Kasumi-1 (cell line): ENCODE data around the gene NCOA5.
A peak's percentile ranks its signal among the peaks of the same experiment; 100 is the strongest.

Source experiments
- DNase-seq, 2 experiments: peaks; one replicate each; lab custom pipeline; 2025; lab: John Stamatoyannopoulos, UW

NCOA5 gene

DNA sequence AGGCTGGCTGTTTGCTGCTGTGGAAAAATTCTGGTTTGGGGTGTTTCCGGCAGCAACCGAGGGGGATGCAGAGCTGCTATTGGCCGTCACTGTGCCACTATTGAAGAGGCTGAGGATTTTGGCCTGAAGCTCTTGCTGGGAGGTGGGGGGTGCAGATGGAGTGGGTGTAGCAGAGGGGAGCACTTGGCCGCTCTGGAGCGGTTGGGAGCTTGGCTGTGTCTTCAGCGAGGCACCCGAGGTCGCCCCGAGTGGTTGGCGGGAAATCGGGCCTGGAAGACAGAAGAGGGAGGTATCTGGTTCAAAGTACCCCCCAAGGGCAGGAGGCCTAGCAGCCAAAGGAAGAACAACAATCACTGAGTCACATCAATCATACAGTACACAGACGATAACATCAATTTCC is 27.1 kb downstream of the NCOA5 start:
- no peak for DNase-seq

DNA sequence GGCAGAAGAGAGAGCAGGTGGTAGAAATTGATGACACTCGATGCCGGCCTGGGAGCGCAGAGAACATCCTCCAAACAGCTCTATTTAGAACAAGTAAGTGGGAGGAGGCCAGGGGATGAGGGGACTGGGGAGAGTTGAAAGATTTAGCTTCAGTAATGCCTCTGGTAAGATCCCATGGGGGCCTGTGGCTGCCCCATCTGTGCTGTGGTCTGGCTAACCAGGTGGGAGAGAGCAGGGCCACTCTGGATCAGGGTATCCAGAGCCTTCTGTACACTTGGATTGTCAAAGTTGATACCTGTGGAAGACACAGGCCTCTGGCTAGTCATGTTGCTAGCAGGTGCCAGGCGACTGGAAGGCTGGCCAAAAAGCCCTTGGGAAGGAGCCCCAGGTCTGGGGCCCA is 27.6 kb downstream of the NCOA5 start:
- DNase-seq: no peak

DNA sequence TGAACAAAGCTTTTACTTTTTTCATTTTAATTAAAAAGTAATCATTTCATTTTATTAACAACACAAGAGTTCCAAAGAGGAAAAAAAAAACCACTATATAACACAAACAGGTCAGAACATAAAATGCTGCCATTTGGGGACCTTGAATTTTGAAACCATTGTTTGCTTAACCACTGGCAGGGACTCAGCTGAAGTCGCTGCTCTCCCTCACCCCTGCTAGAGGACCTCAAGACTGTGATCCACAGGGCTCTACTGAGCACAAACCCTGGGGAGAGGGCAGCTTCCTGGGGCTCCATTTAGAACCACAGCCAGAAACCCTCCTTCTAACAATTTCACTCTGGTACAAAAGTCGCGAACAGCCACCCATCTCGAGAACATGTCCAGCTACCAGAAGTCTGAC is 28.8 kb downstream of the NCOA5 start:
- no peak for DNase-seq

DNA sequence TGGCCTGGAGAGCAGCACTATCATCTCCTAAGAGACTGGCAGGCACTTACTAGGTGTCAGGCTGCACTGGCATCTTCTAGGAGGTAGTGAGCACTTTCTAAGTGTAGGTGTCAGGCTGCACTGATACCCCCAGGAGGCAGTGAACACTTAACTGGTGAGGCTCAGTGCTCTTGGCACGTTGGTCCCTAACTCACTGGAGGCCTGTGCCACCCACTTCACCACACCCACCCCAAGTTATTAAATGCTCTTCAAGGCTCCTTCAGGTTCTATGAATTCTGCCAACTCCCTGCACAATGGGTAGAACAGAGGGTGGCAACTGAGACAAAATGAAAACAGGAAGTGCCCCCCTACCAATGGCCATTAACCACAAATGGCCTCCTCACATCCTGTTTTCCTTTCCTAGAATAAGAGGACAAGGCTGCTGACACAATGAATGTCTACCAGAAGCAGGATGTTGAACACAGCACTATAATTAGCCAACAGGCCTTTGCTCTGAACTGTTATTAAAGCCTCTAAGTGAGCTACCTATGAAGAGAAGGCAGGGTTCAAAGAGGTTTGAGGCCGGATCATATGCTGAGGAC is 29.4 kb downstream of the NCOA5 start:
- DNase-seq: peak; percentile 39 to 50

DNA sequence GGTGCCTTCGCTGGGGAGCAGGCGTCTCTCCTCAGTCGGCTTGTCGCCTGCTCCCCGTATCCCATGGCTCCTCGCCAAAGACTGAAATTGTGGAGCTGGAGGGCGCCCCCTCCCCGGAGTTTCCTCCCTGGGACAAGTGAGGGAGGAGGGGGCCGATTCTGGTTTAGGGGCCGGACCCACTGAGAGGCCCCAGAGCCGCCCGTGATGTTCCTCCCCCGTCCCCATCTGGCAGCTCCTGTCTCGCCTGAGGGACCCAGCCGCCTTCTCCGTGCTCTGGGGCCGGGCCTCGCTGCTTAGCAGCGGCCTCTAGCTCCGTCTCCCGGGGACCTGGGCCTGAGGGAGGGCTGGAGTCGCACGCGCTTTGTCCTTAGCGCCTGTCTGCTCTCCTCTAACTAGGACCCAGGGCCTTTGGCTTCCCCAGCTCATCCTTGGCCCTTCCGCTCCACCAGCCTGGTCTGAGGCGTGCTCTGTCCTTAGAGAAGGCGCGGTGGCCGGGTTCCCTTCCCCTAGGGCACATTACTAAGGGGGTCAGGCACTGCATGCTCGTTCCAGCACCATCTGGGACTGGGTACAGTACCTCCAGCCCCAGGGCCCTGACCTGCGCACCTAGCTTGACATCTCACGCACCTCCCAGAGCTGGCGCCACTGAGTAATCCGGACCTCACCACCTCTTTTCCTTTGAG is 31.0 kb downstream of the NCOA5 start:
- peak; percentile 83 to 86 for DNase-seq

DNA sequence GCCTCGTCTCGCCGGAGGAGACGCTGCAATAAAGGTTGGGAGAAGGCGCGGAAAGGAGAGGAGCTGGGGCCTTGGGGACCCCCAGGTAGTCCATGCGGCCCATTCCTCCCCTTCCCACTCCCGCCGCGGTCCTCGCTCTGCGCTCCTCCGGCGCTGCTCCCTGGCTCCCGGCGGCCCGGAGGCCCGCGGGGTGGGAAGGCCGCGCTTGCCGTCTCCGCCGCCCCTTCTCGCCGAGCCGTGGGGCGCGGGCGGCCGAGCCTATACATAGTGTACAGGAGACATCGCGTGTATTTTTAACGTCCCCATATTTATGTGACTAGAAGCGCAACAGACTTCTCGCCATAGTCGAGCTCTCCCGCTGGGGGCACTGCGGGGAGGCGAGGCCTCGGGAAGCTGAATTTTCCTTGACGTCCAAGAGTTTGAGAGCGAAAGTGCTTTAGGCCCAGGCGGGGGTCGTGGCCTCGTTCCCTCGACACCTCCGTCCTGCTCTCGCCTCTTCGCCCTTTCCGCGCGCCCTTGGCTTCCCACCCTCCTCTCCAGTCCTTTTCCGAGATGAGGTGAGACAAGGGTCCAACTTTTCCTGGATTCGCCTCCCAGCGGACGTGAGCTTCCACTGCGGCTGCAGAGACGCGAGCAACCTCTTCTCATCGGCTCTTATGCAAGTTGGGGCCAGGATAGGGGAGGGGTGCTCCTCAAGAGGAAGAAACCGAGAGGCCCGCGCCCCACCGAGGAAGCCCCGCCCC is 31.7 kb downstream of the NCOA5 start:
- DNase-seq: peak; percentile 83 to 86

DNA sequence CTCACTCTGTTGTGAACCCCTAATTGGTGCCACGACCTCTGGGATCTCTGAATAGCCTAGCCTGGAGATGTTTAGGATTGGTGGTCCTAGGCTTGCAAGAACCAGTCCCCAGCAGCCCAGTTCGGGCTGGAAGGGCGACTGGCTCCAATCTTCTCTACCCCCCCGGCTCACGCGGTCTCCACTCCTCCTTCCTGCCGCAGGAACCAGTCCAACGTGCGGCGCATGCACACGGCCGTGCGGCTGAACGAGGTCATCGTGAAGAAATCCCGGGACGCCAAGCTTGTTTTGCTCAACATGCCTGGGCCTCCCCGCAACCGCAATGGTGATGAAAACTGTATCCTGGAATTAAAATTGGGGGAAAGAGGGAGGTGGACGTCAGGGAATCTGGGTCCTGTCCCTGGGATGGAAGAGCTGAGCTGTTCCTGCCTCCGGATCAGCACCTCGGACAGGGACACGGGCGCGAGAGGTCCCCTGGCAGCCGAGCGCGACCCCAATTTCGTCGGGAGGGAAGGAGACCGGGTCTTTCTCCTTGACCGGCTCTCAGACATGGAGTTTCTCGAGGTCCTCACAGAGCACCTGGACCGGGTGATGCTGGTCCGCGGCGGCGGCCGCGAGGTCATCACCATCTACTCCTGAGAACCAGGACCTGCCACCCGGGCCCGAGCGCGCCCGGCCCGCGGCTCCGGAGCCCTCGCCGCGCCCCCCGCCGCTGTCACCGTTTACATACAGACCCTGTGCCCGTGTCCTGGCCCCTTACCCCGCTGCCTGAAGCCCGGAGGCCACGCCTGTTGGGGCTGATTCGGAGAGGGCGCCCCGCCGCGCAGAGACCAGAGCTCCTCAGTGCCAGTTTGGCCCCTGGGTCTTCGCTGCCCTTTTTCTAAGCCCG is 32.5 kb downstream of the NCOA5 start:
- DNase-seq: peak in 1 of 2 experiments; percentile 1

DNA sequence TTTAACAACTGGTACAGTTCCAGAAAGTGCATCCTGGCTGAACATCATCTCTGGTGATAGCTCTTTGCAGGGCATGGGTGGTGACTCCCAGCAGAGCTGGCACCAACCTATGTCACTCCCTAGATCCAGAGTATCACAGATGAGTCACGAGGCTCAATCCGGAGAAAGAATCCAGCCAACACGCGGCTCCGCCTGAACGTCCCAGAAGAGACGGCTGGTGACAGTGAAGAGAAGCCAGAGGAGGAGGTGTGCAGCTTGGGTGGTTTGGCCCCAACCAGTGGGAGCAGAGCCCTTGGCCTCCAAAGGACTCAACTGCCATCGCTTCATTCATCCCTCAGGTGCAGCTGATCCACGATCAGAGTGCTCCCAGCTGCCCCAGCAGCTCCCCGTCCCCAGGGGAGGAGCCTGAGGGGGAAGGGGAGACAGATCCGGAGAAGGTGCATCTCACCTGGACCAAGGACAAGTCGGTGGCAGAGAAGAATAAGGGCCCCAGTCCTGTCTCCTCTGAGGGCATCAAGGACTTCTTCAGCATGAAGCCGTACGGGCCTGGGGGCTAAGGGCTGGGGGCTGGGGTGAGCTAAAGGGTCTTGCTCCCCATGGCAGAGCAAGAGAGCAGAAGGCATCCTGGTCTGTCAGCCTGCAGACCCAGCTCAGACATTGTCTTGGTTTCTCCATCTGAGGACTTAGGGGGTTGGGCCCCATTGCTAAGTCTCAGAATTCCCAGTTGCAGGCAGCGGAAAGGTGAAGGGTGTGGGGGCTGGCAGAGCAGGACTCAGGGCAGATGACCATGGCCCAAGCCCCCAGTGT is 33.5 kb downstream of the NCOA5 start:
- no peak for DNase-seq

DNA sequence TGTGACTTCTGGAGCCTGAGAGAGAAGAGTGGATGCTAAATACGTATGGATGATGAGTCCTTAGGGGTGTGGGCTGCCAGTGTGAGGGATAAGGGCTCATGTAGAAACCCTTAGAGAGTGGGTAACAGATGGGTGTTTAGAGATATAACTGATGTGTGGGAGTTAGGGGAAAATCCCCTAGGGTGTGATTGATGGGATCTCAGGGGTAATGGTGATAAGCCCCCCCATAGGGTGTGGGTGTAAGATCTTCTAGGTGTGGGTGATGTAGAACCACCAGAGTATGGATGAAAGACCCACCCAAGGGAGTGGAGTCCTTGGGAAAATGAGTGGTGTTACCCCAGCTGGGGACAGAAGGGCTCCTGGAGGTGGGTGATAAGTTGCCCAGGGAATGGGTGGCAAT is 34.5 kb downstream of the NCOA5 start:
- no peak for DNase-seq

DNA sequence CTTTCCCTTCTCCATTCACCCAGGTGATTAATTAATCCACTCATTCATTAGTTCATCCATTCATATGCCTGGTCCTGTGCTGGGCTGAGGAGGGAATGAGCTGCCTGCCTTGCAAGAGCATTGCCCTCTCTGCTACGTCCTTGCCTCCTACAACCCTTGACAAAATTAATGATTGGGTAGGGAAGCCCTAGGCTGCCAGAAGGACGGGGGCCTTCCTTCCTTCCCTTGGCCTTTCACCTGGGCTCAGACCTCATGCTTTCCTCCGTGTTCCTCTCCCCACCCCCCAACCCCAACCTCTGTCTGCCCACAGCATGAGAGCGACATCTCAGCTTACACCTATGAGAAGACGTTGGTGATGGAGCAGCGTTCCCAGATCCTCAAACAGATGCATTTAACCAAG is 35.2 kb downstream of the NCOA5 start:
- DNase-seq: no peak

DNA sequence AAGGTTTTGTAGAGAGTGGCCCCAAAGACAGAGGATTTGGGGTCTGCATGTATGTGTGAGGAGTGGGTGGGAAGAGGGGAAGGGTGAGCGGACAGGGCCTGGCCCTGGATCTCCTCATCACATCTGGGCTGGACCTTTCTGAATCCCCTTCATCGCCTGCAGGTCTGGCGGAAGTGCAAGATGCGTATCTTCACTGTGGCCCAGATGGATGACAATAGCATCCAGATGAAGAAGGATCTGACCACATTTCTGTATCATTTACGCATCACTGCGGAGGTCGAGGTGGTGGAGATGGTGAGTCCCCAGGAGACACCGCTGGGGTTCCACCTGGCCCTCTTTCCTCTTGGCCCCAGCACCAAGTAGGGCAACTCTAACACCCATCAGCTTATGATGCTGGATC is 36.3 kb downstream of the NCOA5 start:
- DNase-seq: no peak

DNA sequence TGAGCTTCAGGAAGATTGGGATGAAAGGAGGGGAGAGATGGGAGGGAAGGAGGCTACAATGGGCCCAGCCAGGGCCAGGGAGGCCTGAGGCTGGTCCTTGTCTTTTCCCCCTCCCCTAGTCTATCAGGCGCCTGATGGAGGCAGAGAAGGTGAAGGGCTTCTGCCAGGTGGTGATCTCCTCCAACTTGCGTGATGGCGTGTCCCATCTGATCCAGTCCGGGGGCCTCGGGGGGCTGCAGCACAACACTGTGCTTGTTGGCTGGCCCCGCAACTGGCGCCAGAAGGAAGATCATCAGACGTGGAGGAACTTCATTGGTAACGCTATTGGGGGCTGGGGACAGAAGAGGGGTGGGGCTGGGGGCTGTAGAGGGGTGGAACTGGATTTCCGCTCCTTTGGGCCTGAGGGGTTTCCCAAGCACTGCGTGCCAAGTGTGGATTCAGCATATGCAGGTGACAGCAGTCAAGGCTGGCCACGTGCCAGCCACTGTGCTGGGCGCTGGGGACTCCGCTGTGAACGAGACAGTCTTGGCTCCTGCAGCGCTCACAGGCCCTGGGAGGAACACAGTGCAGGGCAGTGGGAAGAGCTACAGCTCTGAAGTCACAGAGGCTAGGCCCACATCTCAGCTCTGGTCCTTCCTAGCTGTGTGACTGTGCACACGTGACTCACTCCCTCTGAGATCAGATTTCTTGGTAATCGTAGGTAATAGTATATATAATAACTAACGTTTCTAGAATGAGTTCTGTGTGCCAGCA is 38.0 kb downstream of the NCOA5 start:
- DNase-seq: no peak

DNA sequence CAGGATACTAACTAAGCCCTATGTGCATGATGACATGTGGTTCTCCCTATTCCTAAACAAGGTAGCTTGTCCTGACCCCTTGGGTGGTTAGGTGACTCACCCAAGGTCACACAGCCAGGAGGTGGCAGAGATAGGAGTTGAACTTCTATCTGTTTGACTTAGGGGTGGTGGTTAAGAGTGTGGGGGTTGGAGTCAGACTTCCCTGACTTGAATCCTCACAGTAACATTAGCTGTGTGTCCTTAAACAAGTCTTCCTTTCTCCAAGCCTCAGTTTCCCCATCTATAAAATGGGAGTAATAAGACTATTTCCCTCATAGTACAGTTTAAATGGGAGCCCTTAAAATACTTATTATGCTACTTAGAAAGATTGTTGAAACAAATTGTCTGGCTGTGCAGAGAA is 38.9 kb downstream of the NCOA5 start:
- DNase-seq: no peak

DNA sequence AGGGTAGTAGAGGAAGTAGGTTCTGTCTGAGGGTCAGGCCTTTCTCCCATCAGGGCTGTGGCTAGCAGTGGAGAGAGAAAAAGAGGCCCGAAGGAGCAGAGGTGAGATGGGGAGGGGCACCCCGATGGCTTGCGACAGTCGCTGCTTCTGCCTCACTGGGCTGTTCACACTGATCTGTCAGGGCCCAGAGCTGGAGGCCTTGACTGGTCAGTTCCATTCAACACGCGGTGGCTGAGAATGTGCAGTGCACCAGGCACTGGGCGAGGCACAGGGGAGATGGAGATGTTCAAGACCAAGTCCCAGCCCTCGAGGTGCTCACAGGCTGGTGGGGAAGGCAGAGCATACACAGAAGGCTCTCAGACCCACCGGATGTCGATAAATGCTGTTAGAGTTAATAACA is 39.3 kb downstream of the NCOA5 start:
- DNase-seq: no peak

DNA sequence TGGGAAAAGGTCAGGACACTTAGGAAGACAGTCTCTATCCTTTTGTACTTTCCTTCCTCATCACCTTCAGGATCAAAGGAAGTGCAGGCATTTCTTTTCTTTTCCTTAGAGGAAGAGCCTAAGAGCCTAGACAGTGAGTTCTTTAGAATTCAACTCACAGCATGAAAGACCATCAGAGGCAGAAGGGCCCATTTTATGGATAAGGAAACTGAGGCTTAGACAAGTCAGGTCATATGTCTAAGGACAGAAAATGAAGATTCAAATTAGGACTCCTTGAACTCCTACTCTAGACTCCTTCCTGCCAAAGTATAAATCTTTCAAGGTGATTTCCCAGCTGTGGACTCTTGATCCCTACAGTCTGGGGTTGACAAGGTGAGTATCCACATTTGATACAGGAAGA is 39.9 kb downstream of the NCOA5 start:
- no peak for DNase-seq

DNA sequence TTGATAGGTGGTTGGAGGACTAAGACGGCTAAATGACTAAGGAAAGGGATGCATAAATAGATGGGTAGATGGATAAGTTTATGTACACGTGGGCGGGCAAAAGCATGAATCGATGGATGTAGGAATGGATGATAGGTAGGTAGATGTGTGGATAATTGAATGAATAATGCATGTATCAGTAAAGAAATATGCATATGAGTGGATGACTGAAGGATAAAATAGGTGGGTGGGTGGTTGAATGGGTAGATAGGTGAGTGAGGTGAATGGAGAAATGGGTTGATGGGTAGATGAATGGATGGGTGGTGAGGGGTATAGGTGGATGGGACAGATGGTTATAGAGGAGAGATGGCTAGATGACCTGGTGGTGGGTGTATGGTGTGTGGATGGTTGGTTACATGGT is 40.6 kb downstream of the NCOA5 start:
- DNase-seq: no peak

DNA sequence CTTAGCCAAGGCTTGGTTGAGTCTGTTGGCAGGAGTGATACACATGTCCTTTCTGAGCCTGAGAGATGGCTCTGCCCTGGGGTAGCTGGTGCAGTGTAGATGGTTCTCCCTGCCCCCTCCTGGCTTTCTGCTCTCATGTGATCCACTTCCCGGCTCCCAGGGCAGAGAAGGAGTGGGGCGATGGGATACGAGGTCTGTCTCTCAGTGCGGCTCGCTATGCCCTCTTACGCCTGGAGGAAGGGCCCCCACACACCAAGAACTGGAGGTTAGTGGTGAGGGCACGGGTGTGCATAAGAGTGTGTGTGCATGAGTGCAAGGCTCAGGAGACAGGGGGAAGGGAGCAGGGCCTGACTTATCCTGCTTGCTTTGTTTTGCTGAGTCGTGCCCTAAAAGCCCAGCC is 41.9 kb downstream of the NCOA5 start:
- DNase-seq: no peak

DNA sequence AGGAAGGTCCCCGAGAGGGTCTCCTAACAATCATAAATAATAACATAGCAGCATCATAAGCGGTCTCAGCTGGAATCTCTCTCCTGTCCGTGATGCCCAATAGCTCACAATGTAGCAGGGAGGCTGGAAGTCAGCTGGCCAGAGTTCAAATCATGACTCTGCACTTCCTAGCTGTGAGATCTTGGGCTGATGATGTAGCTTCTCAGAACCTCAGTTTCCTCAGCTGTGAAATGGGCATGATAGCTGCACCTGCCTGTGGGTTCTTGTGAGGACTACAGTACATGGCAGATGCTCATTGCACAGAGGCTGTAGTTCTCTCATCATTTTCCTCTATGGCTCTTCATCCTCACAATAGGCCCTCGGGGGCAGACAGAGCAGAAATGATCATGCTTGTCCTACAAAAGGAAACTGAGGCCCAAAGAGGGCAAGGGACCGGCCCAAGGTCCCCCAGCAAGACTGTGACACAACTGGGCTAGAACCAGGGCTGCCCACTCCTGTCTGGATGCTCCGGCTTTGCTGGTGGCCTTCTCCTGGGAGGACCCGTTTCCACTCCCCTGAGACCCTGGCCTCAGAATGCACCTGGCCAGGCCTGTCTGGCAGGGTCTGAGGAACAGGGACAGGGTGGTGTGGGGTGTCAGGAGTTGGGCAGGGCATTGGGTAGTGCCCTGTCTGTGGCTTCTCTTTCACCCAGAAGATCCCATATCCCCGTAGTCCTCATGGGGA is 43.0 kb downstream of the NCOA5 start:
- DNase-seq: no peak

DNA sequence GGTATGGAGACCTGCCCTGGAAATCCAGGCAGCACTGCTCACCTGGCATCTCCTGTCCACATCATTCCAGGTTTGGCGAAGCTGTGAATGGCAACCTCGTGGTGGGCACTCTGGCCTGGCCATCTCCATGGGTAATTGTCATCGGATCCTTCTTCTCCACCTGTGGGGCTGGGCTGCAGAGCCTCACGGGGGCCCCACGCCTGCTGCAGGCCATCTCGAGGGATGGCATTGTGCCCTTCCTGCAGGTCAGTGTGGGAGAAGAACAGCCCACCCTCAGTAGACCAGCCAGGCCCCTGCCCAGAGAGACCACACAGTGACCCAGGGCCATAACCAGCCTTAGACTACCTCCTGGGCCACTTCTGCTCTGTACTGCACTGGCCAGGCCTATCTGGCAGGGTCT is 44.9 kb downstream of the NCOA5 start:
- no peak for DNase-seq

DNA sequence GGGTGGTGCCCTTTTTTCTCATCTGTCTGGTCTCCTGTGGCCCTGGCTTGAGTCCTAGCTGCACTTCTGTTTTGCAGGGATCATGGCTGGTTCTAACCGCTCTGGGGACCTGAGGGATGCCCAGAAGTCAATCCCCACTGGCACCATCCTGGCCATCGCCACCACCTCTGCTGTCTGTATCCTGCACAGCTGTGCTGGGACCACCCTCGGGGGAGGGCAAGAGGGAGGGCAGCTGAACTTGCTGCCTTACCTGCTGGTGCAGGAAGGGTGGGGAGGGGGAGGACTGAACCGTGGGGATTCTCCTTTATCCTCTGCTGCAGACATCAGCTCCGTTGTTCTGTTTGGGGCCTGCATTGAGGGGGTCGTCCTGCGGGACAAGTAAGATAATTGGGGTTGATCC is 46.2 kb downstream of the NCOA5 start:
- no peak for DNase-seq
